GM18861 (cell line): ENCODE results near the gene NPPB.

Experiments used
- ATAC-seq: cut with Tn5 transposase; IDR thresholded peaks from one replicate; pipeline ENCODE4 v1.9.1; 2021; ENCODE audit not compliant: unreplicated experiment

The NPPB gene

DNA sequence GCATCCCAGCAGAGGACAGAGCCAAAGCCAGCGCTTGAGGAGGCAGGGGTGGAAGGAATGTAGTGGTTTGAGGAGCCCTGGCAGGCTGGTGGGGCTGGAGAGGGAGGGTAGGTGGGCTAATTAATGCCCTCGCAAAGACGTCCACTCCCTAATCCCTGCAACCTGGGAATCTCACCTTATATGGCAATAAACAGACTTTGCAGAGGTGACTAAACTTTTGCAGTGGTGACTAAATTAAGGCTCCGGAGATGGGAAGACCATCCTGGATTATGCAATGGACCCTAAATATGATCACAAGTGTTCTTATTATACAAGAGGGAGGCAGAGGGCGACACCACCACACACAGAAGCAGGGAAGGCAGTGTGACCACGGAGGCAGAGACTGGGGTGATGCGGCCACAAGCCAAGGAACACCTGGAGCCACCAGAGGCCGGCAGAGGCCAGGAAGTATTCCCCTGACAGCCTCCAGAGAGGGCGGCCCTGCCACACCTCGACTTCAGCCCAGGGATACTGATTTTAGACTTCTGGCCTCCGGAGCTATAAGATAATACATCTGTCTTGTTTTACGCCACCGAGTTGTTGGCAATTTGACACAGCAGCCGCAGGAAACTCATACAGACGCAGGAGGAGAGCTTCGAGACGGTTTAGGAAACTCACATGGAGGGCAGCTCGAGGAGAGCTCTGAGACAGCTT lies 23.1 kb upstream of the NPPB start:
- ATAC-seq, result no peak

- no peak for ATAC-seq
Observed at GRCh38 chr1:11880911-11881748, 22.4 kb upstream of the NPPB start.

DNA sequence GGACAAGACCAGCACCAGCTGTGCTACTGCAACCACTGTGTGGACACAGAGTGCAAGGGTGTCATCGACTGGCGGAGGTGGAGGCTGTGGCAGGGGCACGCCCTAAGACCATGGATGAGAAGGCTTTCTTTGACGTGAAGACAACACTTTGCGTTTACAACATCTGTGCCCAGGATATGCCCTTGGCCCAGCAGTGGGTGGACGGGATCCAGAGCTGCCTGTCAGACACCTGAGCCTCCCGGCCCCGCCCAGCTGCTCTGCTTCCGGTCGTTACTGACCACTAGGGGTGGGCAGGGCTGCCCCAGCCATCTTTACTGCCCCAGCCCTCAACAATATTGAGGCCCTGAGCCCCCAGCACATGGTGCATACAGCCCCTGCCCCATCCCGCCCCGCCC lies 21.4 kb upstream of the NPPB start:
- ATAC-seq, result no peak

- no peak for ATAC-seq
Observed at GRCh38 chr1:11879311-11880180, 20.8 kb upstream of the NPPB start.

GRCh38 chr1:11878891-11879190 lies 20.1 kb upstream of the NPPB start:
- ATAC-seq, result no peak

- no peak for ATAC-seq
Observed at GRCh38 chr1:11878081-11878890, 19.5 kb upstream of the NPPB start.

DNA sequence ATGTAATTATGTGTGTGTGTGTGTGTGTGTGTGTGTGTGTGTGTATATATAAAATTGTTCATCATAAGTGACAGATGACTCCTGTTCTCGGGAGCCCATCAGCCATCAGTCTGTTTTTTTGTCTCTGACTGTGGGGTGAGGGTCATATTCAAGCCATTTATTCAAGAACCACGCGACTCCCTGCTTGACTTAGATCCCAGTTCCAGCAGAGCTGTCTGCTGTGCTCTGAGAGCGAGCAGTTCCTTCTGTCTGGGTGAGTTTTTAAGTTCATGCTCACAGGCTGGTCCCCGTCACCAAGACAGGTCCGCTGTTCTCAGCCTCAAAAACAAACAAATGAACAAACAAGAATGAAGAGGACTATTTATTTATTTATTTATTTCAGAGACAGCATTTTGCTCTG lies 18.3 kb upstream of the NPPB start:
- ATAC-seq, result no peak

GRCh38 chr1:11875094-11875493 lies 16.3 kb upstream of the NPPB start:
- ATAC-seq, result no peak

DNA sequence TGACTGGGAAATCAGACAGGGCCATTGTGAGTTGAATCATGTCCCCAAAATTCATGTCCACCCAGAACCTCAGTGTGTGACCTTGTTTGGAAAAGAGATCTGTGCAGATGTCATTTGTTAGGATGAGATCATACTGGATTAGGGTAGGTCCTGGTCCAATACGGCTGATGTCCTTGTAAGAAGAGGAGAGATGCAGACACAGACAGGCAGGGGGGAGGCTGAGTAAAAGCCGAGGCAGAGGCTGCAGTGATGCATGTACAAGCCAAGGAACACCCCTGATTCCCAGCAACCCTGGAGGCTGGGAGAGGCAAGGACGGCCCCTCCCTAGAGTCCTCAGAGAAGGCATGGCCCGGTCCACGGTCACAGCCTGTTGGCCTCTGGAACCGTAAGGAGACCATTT lies 15.9 kb upstream of the NPPB start:
- no peak for ATAC-seq

DNA sequence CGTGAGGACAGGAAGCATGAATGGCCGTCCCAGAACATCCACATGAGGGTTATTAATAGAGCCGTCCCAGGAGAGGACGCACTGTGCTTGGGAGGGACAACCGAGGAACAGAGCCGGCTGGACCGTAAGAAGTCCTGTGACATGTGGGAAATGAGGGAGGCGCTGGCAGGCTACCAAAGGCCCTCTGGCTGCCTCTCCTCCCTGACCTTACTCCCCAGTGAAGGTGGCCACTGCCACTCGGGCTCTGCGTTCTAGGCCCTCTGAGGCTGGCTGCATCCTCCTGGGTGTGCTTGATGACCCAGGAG lies 15.5 kb upstream of the NPPB start:
- ATAC-seq, result no peak

DNA sequence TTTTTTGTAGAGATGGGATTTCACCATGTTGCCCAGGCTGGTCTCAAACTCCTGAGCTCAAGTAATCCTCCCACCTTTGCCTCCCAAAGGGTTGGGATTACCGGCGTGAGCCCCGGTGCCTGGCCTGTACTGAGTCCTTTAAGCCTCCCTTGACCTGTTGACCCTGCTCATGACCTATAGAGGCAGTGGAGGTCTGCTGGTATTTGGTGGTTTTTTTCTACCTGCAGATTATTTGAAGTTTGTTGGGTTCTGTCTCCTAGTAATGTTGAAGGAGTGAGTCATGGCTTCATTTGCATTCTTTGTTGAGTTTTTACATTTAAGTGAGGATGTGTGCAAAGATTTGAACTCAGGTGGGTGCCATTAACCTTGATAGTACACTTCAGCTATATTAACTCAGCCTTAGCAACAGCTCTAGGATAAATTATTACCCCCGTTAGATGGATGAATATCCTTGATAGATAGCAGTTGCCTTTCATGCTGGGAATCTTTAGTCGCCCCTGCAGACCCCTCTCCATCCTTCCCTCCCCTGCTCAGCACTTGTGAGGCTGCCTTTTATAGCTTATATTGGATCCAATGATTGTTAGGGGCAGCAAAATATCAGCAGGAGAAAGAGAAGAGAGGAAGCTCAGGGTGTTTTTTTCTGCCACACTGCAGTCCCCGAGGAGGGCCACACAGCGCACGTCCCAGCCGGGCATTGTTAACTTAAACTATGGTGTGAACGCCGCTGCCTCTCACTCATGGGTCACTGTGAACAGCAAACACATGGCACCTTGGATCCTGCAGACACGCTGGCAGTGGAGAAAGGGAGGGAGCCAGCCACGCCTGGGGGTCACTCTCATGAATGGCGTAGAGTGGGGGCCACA lies 14.9 kb upstream of the NPPB start:
- ATAC-seq, result no peak

DNA sequence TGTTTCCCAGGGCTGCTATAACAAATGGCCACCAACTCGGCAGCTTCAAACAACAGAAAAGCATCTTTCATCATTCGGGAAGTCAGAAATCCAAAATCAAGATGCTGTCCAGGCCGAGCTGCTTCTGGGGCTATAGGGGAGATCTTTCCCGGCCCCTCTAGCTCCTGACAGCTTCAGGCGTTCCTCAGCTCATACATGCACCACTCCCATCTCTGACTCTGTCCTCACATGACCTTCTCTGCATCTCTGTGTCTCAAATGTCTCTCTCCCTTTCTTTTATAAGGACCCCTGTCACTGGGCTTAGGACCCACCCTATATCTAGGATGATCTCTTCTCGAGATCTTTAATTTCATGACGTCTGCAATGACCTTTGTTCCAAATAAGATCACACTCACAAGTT lies 13.8 kb upstream of the NPPB start:
- no peak for ATAC-seq

- no peak for ATAC-seq
Observed at GRCh38 chr1:11869650-11870207, 11.0 kb upstream of the NPPB start.

GRCh38 chr1:11869104-11869503 lies 10.4 kb upstream of the NPPB start:
- no peak for ATAC-seq

- no peak for ATAC-seq
Observed at GRCh38 chr1:11868331-11868980, 9.7 kb upstream of the NPPB start.

GRCh38 chr1:11862890-11863289 lies 4.1 kb upstream of the NPPB start:
- no peak for ATAC-seq

GRCh38 chr1:11860587-11860986 lies 1.8 kb upstream of the NPPB start:
- ATAC-seq, result no peak

DNA sequence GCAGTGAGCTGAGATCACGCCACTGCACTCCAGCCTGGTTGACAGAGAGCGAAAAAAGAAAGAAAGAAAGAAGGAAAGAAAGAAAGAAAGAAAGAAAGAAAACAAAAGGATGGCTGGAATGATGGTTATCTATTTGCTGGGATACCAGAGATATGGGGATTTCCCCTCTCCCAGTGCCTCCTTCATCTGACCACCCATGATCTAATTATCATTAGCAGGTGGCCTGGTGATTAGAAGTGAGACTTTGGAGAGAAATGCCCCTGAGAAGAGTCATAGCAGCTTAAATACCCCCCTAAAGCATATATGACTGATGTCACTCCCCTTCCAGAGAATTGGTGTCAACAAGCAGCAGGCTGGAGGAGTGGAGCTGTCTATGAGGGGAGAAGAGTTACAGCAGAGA lies 1.3 kb upstream of the NPPB start:
- ATAC-seq, result no peak
